ENCODE measurements around the gene HBE1. TPM values are rescaled to one million over a fixed set of nuclear protein-coding genes. Genes with fewer than 3 reads are reported as not detected.

Gene HBE1
- total and polyA plus RNA-seq, 2 experiments from 2014 or later = not detected

DNA sequence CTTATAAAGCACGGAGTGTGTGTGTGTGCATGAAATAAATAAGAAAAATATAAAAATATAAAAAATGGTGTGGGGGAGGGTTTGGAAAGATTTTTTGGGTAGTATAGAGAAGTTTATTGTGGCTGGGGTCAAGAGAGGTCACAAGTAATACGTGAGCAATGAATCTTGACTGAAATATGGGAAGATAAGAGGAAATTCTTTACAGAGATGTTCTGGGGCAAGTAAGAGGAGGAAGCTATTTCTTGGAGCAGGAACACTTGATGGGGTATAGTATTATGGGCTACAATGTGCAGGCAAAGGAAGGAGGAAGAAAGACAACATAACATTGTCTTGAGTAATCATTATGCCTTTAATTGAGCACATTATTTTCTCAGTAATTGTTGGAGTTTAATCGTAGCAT is 37.6 kb downstream of the HBE1 start (continued):
- TF ChIP-seq, protein P1, sequence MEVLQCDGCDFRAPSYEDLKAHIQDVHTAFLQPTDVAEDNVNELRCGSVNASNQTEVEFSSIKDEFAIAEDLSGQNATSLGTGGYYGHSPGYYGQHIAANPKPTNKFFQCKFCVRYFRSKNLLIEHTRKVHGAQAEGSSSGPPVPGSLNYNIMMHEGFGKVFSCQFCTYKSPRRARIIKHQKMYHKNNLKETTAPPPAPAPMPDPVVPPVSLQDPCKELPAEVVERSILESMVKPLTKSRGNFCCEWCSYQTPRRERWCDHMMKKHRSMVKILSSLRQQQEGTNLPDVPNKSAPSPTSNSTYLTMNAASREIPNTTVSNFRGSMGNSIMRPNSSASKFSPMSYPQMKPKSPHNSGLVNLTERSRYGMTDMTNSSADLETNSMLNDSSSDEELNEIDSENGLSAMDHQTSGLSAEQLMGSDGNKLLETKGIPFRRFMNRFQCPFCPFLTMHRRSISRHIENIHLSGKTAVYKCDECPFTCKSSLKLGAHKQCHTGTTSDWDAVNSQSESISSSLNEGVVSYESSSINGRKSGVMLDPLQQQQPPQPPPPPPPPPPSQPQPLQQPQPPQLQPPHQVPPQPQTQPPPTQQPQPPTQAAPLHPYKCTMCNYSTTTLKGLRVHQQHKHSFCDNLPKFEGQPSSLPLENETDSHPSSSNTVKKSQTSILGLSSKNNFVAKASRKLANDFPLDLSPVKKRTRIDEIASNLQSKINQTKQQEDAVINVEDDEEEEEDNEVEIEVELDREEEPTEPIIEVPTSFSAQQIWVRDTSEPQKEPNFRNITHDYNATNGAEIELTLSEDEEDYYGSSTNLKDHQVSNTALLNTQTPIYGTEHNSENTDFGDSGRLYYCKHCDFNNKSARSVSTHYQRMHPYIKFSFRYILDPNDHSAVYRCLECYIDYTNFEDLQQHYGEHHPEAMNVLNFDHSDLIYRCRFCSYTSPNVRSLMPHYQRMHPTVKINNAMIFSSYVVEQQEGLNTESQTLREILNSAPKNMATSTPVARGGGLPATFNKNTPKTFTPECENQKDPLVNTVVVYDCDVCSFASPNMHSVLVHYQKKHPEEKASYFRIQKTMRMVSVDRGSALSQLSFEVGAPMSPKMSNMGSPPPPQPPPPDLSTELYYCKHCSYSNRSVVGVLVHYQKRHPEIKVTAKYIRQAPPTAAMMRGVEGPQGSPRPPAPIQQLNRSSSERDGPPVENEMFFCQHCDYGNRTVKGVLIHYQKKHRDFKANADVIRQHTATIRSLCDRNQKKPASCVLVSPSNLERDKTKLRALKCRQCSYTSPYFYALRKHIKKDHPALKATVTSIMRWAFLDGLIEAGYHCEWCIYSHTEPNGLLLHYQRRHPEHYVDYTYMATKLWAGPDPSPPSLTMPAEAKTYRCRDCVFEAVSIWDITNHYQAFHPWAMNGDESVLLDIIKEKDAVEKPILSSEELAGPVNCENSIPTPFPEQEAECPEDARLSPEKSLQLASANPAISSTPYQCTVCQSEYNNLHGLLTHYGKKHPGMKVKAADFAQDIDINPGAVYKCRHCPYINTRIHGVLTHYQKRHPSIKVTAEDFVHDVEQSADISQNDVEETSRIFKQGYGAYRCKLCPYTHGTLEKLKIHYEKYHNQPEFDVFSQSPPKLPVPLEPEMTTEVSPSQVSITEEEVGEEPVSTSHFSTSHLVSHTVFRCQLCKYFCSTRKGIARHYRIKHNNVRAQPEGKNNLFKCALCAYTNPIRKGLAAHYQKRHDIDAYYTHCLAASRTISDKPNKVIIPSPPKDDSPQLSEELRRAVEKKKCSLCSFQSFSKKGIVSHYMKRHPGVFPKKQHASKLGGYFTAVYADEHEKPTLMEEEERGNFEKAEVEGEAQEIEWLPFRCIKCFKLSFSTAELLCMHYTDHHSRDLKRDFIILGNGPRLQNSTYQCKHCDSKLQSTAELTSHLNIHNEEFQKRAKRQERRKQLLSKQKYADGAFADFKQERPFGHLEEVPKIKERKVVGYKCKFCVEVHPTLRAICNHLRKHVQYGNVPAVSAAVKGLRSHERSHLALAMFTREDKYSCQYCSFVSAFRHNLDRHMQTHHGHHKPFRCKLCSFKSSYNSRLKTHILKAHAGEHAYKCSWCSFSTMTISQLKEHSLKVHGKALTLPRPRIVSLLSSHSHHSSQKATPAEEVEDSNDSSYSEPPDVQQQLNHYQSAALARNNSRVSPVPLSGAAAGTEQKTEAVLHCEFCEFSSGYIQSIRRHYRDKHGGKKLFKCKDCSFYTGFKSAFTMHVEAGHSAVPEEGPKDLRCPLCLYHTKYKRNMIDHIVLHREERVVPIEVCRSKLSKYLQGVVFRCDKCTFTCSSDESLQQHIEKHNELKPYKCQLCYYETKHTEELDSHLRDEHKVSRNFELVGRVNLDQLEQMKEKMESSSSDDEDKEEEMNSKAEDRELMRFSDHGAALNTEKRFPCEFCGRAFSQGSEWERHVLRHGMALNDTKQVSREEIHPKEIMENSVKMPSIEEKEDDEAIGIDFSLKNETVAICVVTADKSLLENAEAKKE (CRISPR knock-in tag; IDR thresholded peaks at IDR 0.05) = no peak
- no peak for TF ChIP-seq POLR2AphosphoS5 (IDR thresholded peaks at IDR 0.05; ENCODE audit: low read depth)

DNA sequence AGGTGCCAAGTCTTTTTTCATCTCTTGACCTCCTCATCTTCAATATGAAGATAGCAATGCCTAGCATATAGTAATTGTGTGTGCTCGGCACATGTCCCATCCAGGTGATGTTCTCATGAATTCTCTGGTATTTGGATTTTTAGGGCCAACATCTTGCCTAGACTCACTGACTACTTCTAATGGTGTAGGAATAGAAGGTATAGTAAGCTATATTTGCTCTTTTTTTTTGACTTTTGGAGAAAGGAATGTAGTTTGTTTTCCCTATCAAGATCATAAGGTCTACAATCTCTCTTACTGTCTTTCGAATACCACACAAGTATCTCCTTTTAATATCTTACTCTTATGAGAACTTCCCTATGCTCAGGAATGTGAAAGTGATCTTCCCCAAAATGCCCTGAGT is 38.6 kb downstream of the HBE1 start:
- Histone ChIP-seq H3F3A (replicated peaks; ENCODE audit: low read depth) (no peaks in the 10 kb centered on the region), H3K79me2 (replicated peaks; ENCODE audit: insufficient read depth) (no peaks in the 10 kb centered on the region), H3K4me3 (no peak overlapping the region), H3K27me3 (ENCODE audit: insufficient read depth) (no peaks in the 10 kb centered on the region), H3K9me2 (ENCODE audit: insufficient read depth) (no peaks in the 10 kb centered on the region), H3K4me1 (ENCODE audit: insufficient read depth) (no peaks in the 10 kb centered on the region), H3K27ac (ENCODE audit: low read depth) (no peak overlapping the region), H4K20me1 (replicated peaks; ENCODE audit: insufficient read depth) (no peaks in the 10 kb centered on the region), H2AFZ (no peak overlapping the region), H3K4me2 (no peak overlapping the region), H3K36me3 (ENCODE audit: insufficient read depth) (no peaks in the 10 kb centered on the region)
- Mint-ChIP-seq H3K27me3 (ENCODE audit: insufficient read depth, low read depth, poor library complexity) (no peaks in the 10 kb centered on the region), H3K27ac (no peak overlapping the region), H3K4me1 (no peaks in the 10 kb centered on the region), H3K4me3 (no peak overlapping the region), H3K36me3 (ENCODE audit: low read depth) (no peaks in the 10 kb centered on the region), H3K9me3 (no peaks in the 10 kb centered on the region)
- ATAC-seq (no peak), DNase-seq (ENCODE audit: low spot score) (no peak)
- TF ChIP-seq ZNF331 (CRISPR knock-in tag; IDR thresholded peaks at IDR 0.05; ENCODE audit: low read depth) (no peak), EZH2phosphoT487 (IDR thresholded peaks at IDR 0.05; ENCODE audit: unreplicated experiment) (no peak), STAT1 (IDR thresholded peaks at IDR 0.05; ENCODE audit: unreplicated experiment) (no peak), EZH2 (IDR thresholded peaks at IDR 0.05; ENCODE audit: low read depth, unreplicated experiment) (no peak), NANOG (IDR thresholded peaks at IDR 0.05; ENCODE audit: borderline replicate concordance) (no peak), CREB1 (CRISPR knock-in tag; IDR thresholded peaks at IDR 0.05; ENCODE audit: low read depth) (no peak), JUNB (IDR thresholded peaks at IDR 0.05; ENCODE audit: unreplicated experiment) (no peak)
- TF ChIP-seq, protein P2, sequence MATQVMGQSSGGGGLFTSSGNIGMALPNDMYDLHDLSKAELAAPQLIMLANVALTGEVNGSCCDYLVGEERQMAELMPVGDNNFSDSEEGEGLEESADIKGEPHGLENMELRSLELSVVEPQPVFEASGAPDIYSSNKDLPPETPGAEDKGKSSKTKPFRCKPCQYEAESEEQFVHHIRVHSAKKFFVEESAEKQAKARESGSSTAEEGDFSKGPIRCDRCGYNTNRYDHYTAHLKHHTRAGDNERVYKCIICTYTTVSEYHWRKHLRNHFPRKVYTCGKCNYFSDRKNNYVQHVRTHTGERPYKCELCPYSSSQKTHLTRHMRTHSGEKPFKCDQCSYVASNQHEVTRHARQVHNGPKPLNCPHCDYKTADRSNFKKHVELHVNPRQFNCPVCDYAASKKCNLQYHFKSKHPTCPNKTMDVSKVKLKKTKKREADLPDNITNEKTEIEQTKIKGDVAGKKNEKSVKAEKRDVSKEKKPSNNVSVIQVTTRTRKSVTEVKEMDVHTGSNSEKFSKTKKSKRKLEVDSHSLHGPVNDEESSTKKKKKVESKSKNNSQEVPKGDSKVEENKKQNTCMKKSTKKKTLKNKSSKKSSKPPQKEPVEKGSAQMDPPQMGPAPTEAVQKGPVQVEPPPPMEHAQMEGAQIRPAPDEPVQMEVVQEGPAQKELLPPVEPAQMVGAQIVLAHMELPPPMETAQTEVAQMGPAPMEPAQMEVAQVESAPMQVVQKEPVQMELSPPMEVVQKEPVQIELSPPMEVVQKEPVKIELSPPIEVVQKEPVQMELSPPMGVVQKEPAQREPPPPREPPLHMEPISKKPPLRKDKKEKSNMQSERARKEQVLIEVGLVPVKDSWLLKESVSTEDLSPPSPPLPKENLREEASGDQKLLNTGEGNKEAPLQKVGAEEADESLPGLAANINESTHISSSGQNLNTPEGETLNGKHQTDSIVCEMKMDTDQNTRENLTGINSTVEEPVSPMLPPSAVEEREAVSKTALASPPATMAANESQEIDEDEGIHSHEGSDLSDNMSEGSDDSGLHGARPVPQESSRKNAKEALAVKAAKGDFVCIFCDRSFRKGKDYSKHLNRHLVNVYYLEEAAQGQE (IDR thresholded peaks at IDR 0.05; ENCODE audit: unreplicated experiment) = no peak
- TF ChIP-seq, protein P3, sequence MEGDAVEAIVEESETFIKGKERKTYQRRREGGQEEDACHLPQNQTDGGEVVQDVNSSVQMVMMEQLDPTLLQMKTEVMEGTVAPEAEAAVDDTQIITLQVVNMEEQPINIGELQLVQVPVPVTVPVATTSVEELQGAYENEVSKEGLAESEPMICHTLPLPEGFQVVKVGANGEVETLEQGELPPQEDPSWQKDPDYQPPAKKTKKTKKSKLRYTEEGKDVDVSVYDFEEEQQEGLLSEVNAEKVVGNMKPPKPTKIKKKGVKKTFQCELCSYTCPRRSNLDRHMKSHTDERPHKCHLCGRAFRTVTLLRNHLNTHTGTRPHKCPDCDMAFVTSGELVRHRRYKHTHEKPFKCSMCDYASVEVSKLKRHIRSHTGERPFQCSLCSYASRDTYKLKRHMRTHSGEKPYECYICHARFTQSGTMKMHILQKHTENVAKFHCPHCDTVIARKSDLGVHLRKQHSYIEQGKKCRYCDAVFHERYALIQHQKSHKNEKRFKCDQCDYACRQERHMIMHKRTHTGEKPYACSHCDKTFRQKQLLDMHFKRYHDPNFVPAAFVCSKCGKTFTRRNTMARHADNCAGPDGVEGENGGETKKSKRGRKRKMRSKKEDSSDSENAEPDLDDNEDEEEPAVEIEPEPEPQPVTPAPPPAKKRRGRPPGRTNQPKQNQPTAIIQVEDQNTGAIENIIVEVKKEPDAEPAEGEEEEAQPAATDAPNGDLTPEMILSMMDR (conservative IDR thresholded peaks at IDR 0.05; ENCODE audit: low read depth in 2 of 2) = no peak
